IPS DF 19.7 (cell line): ENCODE measurements around the gene LDLRAD3.
"Not testable (repeated sequence)": the region's sequence is repeated elsewhere in the genome, so short reads cannot be mapped to it uniquely, and the experiment has no call there.

ENCODE experiments used
- DNase-seq: peaks from one replicate; pipeline ENCODE4 v3.0.0-alpha.2; 2013; ENCODE audit warnings: low read depth, low spot score

Gene LDLRAD3

DNA sequence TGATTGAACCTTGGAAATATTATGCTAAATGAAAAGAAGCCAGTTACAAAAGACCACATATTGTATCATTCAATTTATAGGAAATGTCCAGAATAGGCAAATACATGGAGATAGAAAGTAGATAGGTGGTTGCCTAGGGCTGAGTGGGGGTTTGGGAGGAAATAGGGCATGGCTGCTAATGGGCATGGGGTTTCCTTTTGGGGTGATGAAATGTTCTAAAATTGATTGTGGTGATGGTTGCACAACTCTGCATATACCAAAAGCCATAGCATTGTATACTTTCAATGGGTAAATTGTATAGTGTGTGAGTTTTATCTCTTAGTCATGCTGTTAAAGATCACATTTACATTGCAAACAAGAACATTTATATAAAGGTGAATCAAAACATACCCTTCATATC, 48.7 kb downstream of the LDLRAD3 start:
- DNase-seq = no peak

DNA sequence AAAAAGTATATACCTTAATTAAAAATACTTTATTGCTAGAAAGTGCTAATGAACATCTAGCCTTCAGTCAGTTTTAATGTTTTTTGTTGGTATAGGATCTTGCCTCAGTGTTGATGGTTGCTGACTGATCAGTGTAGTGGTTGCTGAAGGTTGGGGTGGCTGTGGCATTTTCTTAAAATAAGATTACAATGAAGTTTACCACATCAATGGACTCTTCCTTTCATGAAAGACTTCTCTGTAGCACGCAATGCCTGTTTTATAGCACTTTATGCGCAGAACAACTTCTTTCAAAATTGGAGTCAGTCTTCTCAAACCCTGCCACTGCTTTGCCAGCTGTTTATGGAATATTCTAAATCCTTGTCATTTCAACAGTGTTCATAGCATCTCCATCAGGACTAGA, 50.6 kb downstream of the LDLRAD3 start:
- DNase-seq = no peak

DNA sequence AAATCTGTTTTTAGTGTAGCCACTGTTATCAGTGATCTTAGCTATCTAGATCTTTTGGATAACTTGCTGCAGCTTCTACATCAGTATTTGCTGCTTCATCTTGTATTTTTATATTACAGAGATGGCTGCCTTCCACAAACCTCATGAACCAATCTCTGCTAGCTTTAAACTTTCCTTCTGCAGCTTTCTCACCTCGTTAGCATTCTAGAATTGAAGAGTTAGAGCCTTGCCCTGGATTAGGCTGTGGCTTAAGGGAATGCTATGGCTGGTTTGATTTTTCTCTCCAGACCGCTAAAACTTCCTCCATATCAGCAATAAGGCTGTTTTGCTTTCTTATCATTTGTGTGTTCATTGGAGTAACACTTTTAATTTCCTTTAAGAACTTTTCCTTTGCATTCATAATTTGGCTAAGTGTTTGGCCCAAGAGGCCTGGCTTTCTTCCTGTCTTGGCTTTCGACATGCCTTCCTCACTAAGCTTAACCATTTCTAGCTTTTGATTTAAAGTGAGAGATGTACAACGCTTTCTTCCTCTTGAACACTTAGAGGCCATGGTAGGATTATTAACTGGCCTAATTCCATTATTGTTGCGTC, 51.9 kb downstream of the LDLRAD3 start:
- DNase-seq = no peak

DNA sequence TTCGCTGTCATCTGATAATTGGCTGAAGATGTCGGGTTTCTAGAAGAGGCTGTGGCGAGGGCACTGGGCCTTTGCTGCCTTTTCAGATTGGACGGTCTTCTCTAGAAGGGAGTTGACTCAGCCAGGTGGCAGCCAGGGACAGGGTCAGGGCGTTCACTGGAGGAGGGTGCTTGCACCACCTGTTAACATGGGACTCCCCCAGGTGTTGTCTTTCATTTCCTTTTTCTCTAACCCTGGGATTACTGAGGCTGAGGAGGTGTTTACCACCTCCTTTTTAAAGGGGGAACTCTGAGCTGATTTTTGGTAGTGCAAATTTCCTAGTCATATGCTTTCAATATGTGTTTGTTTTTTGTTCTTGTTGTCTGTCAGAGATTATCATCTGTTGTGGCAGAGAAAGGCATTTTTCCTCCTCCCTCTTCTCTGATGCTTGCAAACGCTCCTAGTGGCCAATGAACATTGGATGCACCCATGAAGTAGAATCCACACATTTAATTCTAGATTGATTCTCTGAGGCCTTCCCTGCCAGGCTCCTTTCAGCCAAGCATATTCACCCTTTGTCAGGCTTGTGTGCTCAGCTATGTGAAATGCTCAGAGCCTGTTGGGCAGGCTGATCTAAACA, 54.1 kb downstream of the LDLRAD3 start:
- no peak for DNase-seq

DNA sequence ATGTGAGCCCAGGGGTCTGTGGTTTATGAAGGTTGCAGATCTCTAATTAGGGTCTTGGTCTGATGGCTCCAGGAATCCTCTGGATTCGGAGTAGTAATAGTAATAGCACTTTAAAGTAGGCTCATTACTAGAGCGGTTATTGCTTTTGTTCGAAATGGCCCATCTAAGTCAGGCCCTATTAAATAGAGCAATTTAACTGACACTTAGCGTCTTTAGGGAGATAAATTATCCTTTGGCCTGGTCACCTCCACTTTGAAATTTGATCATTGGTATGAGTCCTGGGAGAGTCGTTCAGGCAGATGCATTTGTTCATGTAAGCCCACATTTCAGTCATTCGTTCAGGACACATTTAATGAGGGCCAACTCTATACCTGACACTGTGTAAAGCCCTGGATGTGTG, 54.8 kb downstream of the LDLRAD3 start:
- DNase-seq = no peak

DNA sequence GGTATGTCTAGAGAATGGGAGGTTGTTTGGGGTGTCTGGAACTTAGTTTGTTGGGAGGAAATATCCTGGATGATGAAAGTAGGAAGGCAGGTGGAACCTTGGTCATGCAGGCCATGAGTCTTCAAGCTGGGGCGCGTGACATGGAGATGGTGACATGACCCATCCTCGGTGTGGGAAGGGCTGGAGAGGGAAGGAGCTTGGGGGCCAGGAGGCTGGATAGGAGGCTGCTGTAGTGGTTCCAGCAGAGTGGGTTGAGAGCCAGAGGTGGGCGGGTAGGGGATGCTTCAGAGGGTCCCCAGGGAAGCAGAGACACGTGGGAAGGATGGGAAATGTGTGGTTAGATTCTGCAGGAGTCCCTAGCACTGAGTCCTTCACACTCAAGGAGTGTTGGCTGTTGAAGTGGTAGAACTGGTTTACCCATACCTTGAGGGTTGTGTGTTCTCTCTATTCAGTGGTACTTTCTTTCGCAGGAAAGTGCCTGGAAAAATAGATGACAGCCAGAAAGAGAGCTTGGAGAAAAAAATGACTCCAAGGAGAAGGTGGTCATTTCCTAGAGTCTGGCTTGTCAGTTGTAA, 56.8 kb downstream of the LDLRAD3 start:
- no peak for DNase-seq

DNA sequence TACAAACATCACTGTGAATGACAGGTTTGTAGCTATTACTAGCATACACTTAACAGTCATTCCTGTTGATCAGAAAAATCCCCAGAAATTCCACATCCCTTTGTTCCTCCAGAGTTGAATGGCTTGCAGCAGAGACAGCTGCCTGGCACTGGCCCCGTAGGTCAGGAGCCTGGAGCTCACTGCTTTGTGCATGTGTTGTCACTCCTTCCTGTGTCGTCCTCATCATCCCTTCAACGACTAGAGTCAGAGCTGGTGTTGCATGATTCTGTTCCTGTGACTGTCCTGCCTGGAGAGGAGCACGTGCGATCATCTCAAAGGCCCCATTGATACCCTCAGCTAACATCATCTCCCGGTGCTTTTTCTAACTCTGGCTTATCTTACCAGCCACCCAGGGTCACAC, 58.3 kb downstream of the LDLRAD3 start:
- no peak for DNase-seq

DNA sequence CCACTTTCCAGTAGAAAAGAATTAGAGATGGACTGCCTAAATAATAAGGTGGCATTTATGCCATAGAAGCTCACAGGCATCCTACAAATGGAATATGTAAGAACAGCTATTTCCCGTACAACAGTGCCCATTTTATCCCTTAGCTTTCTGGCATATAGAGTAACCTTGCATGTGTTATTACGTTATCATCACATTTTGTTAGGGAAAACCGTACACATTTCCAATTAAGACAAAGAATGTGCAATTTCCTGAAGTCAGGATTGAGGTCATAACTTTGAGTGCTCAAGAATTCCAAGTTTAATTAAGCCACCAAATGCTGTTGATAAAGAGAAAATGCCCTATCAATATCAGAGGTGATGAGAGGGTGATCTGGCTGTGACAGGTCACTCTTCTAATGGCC, 58.9 kb downstream of the LDLRAD3 start:
- no peak for DNase-seq

DNA sequence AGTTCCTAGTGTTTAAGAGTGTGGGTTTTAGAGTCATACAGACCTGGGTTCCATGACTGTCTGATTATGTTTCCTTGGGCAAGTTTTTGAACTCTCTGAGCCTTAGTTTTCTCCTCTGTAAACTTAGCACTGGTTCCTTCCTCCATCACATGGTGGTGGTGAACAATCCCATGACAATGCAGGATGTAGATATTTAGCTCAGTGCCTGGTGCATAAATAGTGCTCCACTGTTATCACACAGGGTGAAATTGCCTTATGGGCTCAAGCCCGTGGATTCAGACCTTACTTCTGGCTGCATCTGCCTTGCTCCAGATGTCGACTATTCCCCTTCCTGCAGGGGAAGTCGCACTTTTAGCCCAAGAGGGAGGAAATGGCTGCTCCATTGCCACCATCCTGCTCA, 62.7 kb downstream of the LDLRAD3 start:
- no peak for DNase-seq

DNA sequence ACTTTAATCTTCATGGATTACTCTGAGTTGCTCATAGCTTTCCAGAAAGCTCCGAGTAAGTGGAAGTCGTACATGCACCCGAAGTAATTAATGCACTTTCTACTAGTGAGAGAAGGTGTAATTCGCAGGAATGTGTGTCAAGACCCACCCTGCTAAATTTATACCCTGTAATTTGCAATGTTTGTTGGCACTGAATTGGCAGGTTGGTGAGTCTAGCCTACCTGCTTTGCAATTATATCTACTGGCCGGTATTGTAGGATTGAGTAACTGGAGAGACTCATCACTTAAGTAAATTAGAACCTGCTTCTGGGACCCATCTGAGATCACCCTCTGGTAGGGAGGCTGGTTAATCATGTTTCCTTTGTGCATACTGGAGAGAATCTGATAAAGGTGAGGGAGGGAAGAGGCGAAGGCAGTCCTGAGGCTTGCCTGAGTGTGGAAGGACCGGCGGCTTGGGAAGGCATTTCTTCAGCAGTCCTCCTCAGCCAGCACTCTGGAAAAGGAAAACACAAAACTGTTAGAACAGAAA, 63.3 kb downstream of the LDLRAD3 start:
- DNase-seq = no peak

DNA sequence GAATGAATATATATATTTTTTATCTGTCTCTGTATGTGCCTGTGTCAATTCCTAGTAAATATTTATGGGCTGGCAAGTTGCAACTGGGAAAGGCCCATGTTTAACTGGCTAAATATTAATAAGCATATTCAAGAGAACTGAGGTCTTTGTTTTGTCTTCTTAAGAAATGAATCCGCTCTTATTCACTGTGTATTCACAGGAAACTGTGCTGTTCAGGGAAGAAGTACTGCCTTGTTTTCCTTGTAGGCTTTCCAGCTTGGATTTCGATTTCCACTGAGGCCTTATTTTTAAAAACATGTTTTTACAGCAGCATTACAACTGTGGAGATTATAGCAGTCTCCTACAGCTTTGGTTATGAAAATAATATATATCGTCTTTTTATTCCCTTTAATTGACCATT, 64.7 kb downstream of the LDLRAD3 start:
- no peak for DNase-seq

DNA sequence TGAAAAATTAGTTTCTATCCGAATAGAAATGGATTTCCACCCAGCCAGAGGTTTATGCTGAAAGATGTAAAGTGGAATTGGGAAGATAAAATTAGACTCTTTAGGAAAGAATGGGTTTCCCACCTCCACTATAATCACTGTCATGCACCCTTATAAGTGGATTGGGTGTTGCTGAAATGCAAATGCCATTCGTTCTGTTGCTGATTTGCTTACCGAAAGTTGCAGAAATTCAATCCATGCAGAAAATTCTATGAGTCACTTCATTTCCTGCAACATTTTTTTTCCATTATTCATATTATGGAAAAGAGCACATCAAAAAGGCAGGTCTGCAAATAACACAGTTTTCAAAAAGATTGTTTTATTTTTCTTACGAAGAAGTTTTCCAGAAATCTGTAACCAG, 65.6 kb downstream of the LDLRAD3 start:
- no peak for DNase-seq

DNA sequence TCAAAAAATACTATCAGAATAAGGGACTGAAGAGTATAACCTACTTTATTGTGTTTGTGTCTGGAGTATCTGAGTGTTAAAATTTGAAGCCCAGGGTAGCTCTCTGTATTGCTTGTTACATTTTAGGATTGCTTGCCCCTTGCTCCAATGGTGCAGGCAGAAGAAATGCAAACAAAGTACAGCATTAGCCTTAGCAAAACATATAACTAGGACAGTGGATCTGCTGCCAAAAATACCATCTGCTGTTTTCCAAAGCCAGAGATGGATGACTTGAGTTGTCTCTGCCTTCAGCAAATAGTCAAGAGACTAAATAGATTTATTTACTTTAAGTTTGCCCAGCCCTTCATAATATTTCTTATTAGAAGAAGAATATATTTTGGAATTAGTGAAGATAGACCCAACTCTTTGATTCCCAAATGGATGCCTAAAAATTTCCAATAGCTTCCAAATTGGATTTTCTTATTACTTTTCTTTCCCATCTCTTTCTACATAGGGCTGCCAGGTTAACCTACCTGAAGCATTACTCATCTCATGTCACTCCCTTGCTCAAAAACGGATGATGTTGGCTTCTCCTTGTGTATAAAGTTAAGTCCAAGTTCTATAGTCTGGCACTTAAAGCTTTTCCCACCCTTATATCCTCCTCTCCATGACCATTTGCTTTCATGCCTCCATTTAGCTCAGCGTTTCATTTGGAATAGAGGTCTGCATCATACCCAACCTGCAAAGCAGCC, 66.3 kb downstream of the LDLRAD3 start:
- DNase-seq = no peak

DNA sequence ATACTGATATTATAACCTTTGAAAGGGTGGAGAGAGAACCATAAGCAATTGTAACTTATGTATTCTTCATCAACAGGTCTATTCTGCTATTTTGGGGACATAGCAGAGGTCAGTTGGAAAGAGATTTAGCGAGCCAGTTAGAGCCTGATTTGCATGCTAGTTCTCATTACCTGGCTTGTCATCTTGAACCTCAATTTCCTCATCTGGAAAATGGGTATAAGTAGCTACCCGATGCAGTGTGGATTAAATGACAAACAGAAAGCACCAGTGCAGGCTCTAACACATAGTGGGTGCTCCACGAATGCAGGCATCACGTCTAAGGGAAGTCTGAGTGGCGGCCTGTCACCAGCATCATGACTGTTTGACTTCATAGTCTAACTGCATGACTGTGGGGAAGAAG, 67.7 kb downstream of the LDLRAD3 start:
- no peak for DNase-seq

DNA sequence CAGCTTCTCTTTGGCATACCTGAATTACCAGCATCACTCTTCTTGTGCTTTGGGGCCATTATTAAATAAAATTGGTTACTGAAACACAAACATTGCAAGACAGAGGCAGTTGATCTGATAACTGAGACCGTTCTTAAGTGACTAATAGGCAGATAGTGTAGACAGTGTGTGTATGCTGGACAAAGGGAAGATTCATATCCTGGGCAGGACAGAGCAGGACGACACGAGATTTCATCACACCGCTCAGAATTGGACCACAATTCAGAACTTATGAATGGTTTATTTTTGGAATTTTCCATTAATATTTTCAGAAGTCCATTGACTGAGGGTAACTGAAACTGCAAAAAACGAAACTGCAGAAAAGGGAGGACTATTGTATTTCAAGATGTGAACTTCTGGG, 68.6 kb downstream of the LDLRAD3 start:
- DNase-seq = no peak

DNA sequence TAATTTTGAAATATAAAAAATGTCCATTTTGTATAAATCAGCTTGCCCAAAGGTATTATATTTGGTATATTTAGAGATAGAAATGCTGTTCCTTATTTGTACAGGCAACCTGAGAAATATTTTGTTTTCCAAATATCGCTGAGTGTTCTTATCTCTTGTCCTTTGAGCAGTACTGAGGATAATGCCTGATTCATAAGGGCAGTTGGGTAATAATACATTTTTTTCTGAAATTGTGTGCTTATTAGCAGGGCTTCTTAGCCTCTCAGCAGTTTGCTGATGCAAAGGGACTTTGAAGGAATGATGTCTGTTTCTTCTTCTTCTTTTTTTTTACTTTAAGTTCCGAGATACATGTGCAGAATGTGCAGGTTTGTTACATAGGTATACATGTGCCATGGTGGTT, 69.1 kb downstream of the LDLRAD3 start:
- DNase-seq = no peak

DNA sequence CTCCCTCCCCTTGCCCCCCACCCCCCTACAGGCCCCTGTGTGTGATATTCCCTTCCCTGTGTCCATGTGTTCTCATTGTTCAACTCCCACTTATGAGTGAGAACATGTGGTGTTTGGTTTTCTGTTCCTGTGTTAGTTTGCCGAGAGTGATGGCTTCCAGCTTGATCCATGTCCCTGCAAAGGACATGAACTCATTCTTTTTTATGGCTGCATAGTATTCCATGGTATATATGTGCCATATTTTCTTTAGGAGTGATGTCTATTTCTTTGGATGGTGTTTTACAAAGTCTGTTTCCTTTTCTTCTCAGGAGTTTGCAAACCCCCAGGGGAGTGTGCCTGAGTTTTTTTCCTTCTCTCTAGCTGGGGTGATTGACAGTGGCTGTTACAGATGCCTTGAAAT, 69.6 kb downstream of the LDLRAD3 start:
- DNase-seq = not testable (repeated sequence)

DNA sequence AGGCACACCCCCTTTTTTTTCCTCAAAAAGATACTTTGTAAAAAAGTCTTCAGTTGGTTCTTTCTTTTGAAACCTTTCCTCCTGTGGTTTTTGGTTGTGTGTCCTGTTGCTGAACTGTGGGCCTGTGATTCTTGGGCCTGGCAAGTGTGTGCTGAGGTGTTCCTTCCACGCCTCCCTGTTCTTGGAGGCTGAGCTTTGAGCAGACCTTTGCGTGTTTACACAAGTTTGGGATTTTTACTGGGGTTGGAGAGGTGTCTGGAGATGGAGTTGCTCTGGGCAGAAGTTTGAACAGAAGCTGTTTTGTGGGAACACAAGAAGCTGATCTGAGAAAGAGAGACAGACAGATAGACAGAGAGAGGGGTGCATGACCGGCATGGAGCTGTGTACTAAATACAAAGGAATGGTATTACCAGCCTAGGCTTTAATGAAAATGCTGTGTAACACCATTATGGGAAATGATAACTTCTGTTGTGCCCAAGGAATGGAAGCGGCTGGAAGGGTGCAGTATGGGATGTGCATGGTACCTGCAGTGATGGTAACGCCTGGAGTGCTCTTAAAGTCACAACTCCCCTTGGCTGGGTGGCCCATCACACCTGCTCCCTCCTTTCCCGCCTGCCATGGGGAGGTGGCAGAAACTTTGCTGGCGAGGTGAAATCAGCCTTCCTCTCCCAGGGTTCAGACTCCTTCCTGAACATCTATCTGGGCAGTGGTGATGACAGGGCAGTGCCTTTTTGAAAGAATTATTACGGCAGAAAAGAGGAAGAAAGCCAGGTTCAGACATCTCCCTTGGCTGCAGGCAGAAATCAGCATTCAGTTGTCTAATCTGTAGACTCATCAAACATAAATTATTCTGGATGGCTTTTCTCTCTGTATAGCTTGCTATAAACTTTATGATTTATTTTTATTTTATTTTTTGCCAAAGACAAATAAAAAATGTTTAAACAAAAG, 70.4 kb downstream of the LDLRAD3 start:
- no peak for DNase-seq

DNA sequence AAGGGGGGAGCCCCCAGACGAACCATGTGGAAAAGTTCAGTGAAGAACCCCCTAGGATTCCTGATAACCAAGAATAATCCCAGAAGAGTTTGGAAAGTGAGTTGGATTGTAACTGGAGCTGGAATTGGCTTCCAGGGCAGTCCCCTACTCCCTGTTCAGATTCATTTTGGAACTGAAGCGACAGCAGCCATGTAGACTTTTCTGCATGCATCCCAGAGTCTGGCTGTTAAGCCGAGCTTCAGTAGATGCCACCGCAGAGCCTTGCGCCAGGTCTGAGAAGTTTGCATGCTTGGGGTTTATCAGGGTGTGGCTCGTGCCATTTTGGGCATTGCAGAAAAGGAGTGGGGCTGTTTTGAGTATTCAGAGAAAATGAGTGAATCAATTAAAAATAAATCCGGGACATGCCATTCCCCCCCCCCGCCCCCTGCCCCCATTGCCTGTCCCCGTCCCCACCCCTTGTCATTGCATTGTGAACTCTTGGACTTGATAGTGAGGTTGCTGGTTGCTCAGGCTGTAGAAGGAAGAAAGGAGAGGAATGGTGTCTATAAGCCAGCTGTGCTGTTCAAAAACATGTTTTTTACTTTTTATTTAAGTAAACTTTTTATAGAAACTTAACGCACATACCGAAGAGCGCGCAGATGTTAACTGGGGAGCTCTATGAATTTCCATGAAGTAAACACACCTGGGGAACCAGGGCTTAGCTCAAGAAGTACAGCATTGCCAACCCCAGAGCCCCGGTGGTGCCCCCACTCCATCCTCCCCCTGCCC, 71.2 kb downstream of the LDLRAD3 start:
- no peak for DNase-seq

DNA sequence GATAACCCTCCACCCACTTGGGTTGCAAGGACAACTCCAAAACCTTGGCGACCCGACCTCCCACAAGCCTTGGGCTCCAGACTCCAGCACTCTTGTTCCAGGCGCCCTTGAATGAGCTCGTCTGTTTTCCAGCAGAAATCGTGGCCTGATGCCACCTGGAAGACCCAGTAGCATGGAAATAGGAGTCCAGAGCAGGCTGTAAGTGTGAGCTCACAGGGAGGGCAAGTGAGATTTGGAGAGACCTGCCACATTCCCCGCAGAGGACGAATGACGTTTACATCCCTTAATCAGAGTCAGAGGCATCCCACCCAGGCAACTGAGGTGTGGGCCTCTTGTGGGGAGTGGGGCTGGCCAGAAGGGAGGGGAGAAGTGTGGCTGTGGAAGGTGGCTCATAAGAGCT, 71.9 kb downstream of the LDLRAD3 start:
- DNase-seq = no peak

DNA sequence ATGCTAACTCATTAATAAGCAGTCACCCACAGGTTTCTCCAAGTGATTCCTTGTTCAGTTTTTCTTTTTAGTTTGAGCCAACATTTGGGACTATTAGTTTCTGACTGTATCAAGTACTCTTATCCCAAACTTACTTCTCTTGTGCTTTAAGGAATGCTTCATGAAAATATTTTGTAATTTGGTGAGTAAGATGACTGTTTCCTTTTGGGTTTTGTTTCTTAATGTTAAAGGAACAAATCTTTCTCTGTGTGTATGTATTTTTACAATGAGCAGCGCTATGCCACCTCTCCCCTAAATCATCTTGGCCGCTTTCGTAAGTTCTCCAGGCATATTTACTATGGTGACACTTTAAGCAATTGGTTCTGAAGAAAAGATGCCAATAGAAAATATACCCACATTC, 72.4 kb downstream of the LDLRAD3 start:
- no peak for DNase-seq
